Measurements from ENCODE around the gene NMBR.

DNA sequence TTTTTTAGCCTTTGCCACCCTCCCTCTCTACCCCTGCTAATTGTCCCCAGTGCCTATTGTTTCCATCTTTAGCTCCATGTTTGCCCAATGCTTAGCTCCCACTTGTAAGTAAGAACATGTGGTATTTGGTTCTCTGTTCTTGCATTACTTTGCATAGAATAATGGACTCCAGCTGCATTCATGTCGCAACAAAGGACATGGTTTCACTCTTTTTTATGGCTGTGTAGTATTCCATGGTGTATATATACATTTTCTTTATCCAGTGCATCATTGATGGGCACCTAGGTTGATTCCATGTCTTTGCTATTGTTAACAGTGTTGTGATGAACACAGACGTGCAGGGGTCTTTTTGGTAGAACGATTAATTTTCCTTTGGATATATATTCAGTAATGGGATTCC lies 118.4 kb downstream of the NMBR start:
- TF ChIP-seq EZH2 (IDR thresholded peaks at IDR 0.05; ENCODE audit: low read depth), result no peak
- TF ChIP-seq, protein P1, sequence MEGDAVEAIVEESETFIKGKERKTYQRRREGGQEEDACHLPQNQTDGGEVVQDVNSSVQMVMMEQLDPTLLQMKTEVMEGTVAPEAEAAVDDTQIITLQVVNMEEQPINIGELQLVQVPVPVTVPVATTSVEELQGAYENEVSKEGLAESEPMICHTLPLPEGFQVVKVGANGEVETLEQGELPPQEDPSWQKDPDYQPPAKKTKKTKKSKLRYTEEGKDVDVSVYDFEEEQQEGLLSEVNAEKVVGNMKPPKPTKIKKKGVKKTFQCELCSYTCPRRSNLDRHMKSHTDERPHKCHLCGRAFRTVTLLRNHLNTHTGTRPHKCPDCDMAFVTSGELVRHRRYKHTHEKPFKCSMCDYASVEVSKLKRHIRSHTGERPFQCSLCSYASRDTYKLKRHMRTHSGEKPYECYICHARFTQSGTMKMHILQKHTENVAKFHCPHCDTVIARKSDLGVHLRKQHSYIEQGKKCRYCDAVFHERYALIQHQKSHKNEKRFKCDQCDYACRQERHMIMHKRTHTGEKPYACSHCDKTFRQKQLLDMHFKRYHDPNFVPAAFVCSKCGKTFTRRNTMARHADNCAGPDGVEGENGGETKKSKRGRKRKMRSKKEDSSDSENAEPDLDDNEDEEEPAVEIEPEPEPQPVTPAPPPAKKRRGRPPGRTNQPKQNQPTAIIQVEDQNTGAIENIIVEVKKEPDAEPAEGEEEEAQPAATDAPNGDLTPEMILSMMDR (conservative IDR thresholded peaks at IDR 0.05), result no peak
